KOPT-K1 (cell line): ENCODE data around the gene PCTP.

Experiments used
- H3K27ac ChIP-seq: fragments of 200-600 bp; sonication (generic); 2 replicates; pipeline ENCODE4 v1.5.1; 2016; ENCODE audit warnings: antibody characterized with exemption, mild to moderate bottlenecking, low read depth, low read length; ENCODE audit not compliant: poor library complexity, severe bottlenecking
- H3K36me3 ChIP-seq: fragments of 200-600 bp; sonication (generic); 2 replicates; pipeline ENCODE4 v1.5.1; 2017; ENCODE audit warnings: antibody characterized with exemption, mild to moderate bottlenecking, low read length, moderate library complexity; ENCODE audit not compliant: insufficient read depth
- H3K9me3 ChIP-seq: fragments of 200-600 bp; sonication (generic); 2 replicates; pipeline ENCODE4 v1.5.1; 2017; ENCODE audit warnings: antibody characterized with exemption, low read length, mild to moderate bottlenecking; ENCODE audit not compliant: insufficient read depth, poor library complexity, severe bottlenecking

PCTP gene

GRCh38 chr17:55760643-55761355 is 9.9 kb downstream of the PCTP start:
- Histone ChIP-seq H3K27ac (no peak overlapping the region), H3K36me3 (no peaks in the 10 kb centered on the region), H3K9me3 (no peaks in the 10 kb centered on the region)

GRCh38 chr17:55762086-55762858 is 11.4 kb downstream of the PCTP start:
- no peaks in the 10 kb centered on the region for H3K36me3 ChIP-seq
- H3K9me3 ChIP-seq: no peaks in the 10 kb centered on the region
- no peak overlapping the region for H3K27ac ChIP-seq

GRCh38 chr17:55763856-55764255 is 13.0 kb downstream of the PCTP start:
- no peaks in the 10 kb centered on the region for H3K9me3 ChIP-seq
- H3K27ac ChIP-seq: no peak overlapping the region

GRCh38 chr17:55764610-55765009 is 13.8 kb downstream of the PCTP start:
- Histone ChIP-seq H3K27ac (no peak overlapping the region), H3K36me3 (no peaks in the 10 kb centered on the region), H3K9me3 (no peaks in the 10 kb centered on the region)

More at GRCh38 chr17:55763856-55764255, 13.0 kb downstream of the PCTP start:
- no peaks in the 10 kb centered on the region for H3K36me3 ChIP-seq

GRCh38 chr17:55765472-55765871 is 14.6 kb downstream of the PCTP start:
- H3K27ac ChIP-seq: no peak overlapping the region
- no peaks in the 10 kb centered on the region for H3K9me3 ChIP-seq
- no peaks in the 10 kb centered on the region for H3K36me3 ChIP-seq

- no peaks in the 10 kb centered on the region for H3K9me3 ChIP-seq
- H3K36me3 ChIP-seq: no peaks in the 10 kb centered on the region
- no peak overlapping the region for H3K27ac ChIP-seq
Measured at GRCh38 chr17:55768936-55769624, 18.2 kb downstream of the PCTP start.

GRCh38 chr17:55769625-55770000 is 18.8 kb downstream of the PCTP start:
- Histone ChIP-seq H3K36me3 (no peaks in the 10 kb centered on the region), H3K9me3 (no peaks in the 10 kb centered on the region), H3K27ac (no peak overlapping the region)

GRCh38 chr17:55770196-55770870 is 19.5 kb downstream of the PCTP start:
- H3K9me3 ChIP-seq: no peaks in the 10 kb centered on the region
- H3K27ac ChIP-seq: no peak overlapping the region
- no peaks in the 10 kb centered on the region for H3K36me3 ChIP-seq

GRCh38 chr17:55772086-55772485 is 21.2 kb downstream of the PCTP start:
- H3K9me3 ChIP-seq: no peaks in the 10 kb centered on the region
- no peak overlapping the region for H3K27ac ChIP-seq
- no peaks in the 10 kb centered on the region for H3K36me3 ChIP-seq

- Histone ChIP-seq H3K27ac (no peak overlapping the region), H3K9me3 (no peaks in the 10 kb centered on the region), H3K36me3 (no peaks in the 10 kb centered on the region)
Measured at GRCh38 chr17:55773671-55774070, 22.8 kb downstream of the PCTP start.

GRCh38 chr17:55774846-55775271 is 24.0 kb downstream of the PCTP start:
- Histone ChIP-seq H3K9me3 (no peaks in the 10 kb centered on the region), H3K27ac (no peak overlapping the region), H3K36me3 (no peaks in the 10 kb centered on the region)

- Histone ChIP-seq H3K9me3 (no peaks in the 10 kb centered on the region), H3K27ac (no peak overlapping the region), H3K36me3 (no peaks in the 10 kb centered on the region)
Measured at GRCh38 chr17:55776271-55776670, 25.4 kb downstream of the PCTP start.

- H3K27ac ChIP-seq: no peak overlapping the region
- no peaks in the 10 kb centered on the region for H3K9me3 ChIP-seq
- H3K36me3 ChIP-seq: no peaks in the 10 kb centered on the region
Measured at GRCh38 chr17:55777471-55777971, 26.7 kb downstream of the PCTP start.

GRCh38 chr17:55778389-55779118 is 27.7 kb downstream of the PCTP start:
- Histone ChIP-seq H3K36me3 (no peaks in the 10 kb centered on the region), H3K27ac (no peak overlapping the region), H3K9me3 (no peaks in the 10 kb centered on the region)
